ENCODE data around the gene SEMA3A. TPM values are rescaled to one million over a fixed set of nuclear protein-coding genes. Genes with fewer than 3 reads are reported as not detected.

SEMA3A gene
- total and polyA plus RNA-seq, 2 of the 13 experiments (the other 11 are each of a cell fraction or from before 2014, with no cell fraction given), result 0.29 to 1.2 TPM

DNA sequence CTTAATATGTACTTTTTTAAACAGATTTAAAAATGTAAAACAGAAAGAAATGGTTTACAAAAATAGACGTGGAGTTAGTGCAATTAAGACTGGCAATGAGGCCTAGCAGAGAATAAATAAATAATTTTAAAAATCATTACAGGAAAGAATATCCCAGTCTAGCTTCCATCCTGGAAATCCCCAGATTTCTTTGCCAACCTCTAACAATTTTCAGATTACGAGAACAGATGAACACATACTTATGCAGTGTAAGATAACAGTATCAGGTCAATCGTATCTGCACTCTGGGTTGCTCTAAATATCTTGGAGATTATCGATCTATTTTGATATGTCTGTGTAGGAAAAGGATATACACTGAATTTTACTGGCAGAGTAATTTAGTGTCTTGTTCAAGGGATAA is 210.5 kb downstream of the SEMA3A start:
- H3K27ac ChIP-seq (ENCODE audit: extremely low read length, insufficient read depth, low read length), result no peak overlapping the region
- H3K79me2 ChIP-seq (ENCODE audit: insufficient read depth, low read length), result no peaks in the 10 kb centered on the region
- H3K9me3 ChIP-seq (ENCODE audit: low read length), result no peaks in the 10 kb centered on the region
- no peak overlapping the region for H2AFZ ChIP-seq (ENCODE audit: low read length)
- CTCF ChIA-PET (ENCODE audit: low intra/inter-chr PET ratio, low total read pairs), result no interaction called here
- POLR2A ChIA-PET, result no interaction called here
- H3K4me2 ChIP-seq (ENCODE audit: low read depth, low read length), result no peak overlapping the region
- DNase-seq (ENCODE audit: low spot score) (no peak), ATAC-seq (no peak), FAIRE-seq (no peak)
- H3K36me3 ChIP-seq (replicated peaks in 1 of 2; ENCODE audit: control insufficient read depth in 1 of 2, insufficient read depth in 2 of 2, low read length in 2 of 2), result no peaks in the 10 kb centered on the region
- H3K27me3 ChIP-seq (ENCODE audit: control insufficient read depth in 1 of 2, insufficient read depth in 2 of 2, low read length in 2 of 2), result no peaks in the 10 kb centered on the region
- H3K4me3 ChIP-seq (replicated peaks in 1 of 3; ENCODE audit: insufficient read depth in 1 of 3, low read depth in 2 of 3, low read length in 3 of 3), result no peak overlapping the region
- no peaks in the 10 kb centered on the region for H4K20me1 ChIP-seq (ENCODE audit: insufficient read depth, low read length)
- H3K4me1 ChIP-seq (ENCODE audit: insufficient read depth, low read length), result peaks cover 8% of the 10 kb centered on the region; the same call in 1 of the 2 replicates
- no TSS peak for BruUV-seq (replicated peaks)
- 27% methylated on average over 4 of the region's 4 CpGs for WGBS (ENCODE audit: low lambda C conversion rate)
- no peak overlapping the region for H3K9ac ChIP-seq (ENCODE audit: insufficient read depth, low read depth, low read length)
- in situ Hi-C loops (cut with HindIII; ENCODE audit: extremely low pct_ligation_motif_present, low pct_unique_long_range_greater_than_20kb) (no loop called here), intact Hi-C loops (cut with micrococcal nuclease; ENCODE audit: unreplicated experiment) (no loop called here)
- TF ChIP-seq ZNF878 (CRISPR knock-in tag; IDR thresholded peaks at IDR 0.05) (no peak), ZNF605 (CRISPR knock-in tag; IDR thresholded peaks at IDR 0.05) (no peak), NFYC (CRISPR knock-in tag; IDR thresholded peaks at IDR 0.05) (no peak)
- TF ChIP-seq, protein P1, sequence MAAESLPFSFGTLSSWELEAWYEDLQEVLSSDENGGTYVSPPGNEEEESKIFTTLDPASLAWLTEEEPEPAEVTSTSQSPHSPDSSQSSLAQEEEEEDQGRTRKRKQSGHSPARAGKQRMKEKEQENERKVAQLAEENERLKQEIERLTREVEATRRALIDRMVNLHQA (CRISPR knock-in tag; IDR thresholded peaks at IDR 0.05), result no peak

- peaks cover 8% of the 10 kb centered on the region; the same call in 1 of the 2 replicates for H3K4me1 ChIP-seq (ENCODE audit: insufficient read depth, low read length)
- H3K36me3 ChIP-seq (replicated peaks in 1 of 2; ENCODE audit: control insufficient read depth in 1 of 2, insufficient read depth in 2 of 2, low read length in 2 of 2), result no peaks in the 10 kb centered on the region
- no peaks in the 10 kb centered on the region for H3K79me2 ChIP-seq (ENCODE audit: insufficient read depth, low read length)
- in situ Hi-C loops (cut with HindIII; ENCODE audit: extremely low pct_ligation_motif_present, low pct_unique_long_range_greater_than_20kb), result no loop called here
- H3K27me3 ChIP-seq (ENCODE audit: control insufficient read depth in 1 of 2, insufficient read depth in 2 of 2, low read length in 2 of 2), result no peaks in the 10 kb centered on the region
- CTCF ChIA-PET (ENCODE audit: low intra/inter-chr PET ratio, low total read pairs), result no interaction called here
- no peak overlapping the region for H2AFZ ChIP-seq (ENCODE audit: low read length)
- FAIRE-seq (no peak), ATAC-seq (no peak), DNase-seq (ENCODE audit: low spot score) (no peak)
- 27% methylated on average over 1 of the region's 1 CpG for WGBS (ENCODE audit: low lambda C conversion rate)
- H4K20me1 ChIP-seq (ENCODE audit: insufficient read depth, low read length), result no peaks in the 10 kb centered on the region
- no peaks in the 10 kb centered on the region for H3K9me3 ChIP-seq (ENCODE audit: low read length)
- H3K4me3 ChIP-seq (replicated peaks in 1 of 3; ENCODE audit: insufficient read depth in 1 of 3, low read depth in 2 of 3, low read length in 3 of 3), result no peak overlapping the region
- POLR2A ChIA-PET, result no interaction called here
- intact Hi-C loops (cut with micrococcal nuclease; ENCODE audit: unreplicated experiment), result no loop called here
- H3K27ac ChIP-seq (ENCODE audit: extremely low read length, insufficient read depth, low read length), result no peak overlapping the region
- no peak overlapping the region for H3K9ac ChIP-seq (ENCODE audit: insufficient read depth, low read depth, low read length)
- no TSS peak for BruUV-seq (replicated peaks)
- no peak overlapping the region for H3K4me2 ChIP-seq (ENCODE audit: low read depth, low read length)
- TF ChIP-seq ZNF775 (CRISPR knock-in tag; IDR thresholded peaks at IDR 0.05; ENCODE audit: borderline replicate concordance) (no peak), ZNF225 (CRISPR knock-in tag; IDR thresholded peaks at IDR 0.05) (no peak), SIX1 (CRISPR knock-in tag; IDR thresholded peaks at IDR 0.05; ENCODE audit: borderline replicate concordance) (no peak), THAP11 (CRISPR knock-in tag; IDR thresholded peaks at IDR 0.05) (no peak), ZFP90 (CRISPR knock-in tag; IDR thresholded peaks at IDR 0.05; ENCODE audit: borderline replicate concordance) (no peak), ZNF17 (CRISPR knock-in tag; IDR thresholded peaks at IDR 0.05) (no peak), ZNF30 (CRISPR knock-in tag; IDR thresholded peaks at IDR 0.05) (no peak), JARID2 (CRISPR knock-in tag; IDR thresholded peaks at IDR 0.05; ENCODE audit: insufficient replicate concordance) (no peak), ZHX1 (CRISPR knock-in tag; IDR thresholded peaks at IDR 0.05; ENCODE audit: low read depth) (no peak), ZSCAN25 (CRISPR knock-in tag; IDR thresholded peaks at IDR 0.05) (no peak)
- TF ChIP-seq, protein P2, sequence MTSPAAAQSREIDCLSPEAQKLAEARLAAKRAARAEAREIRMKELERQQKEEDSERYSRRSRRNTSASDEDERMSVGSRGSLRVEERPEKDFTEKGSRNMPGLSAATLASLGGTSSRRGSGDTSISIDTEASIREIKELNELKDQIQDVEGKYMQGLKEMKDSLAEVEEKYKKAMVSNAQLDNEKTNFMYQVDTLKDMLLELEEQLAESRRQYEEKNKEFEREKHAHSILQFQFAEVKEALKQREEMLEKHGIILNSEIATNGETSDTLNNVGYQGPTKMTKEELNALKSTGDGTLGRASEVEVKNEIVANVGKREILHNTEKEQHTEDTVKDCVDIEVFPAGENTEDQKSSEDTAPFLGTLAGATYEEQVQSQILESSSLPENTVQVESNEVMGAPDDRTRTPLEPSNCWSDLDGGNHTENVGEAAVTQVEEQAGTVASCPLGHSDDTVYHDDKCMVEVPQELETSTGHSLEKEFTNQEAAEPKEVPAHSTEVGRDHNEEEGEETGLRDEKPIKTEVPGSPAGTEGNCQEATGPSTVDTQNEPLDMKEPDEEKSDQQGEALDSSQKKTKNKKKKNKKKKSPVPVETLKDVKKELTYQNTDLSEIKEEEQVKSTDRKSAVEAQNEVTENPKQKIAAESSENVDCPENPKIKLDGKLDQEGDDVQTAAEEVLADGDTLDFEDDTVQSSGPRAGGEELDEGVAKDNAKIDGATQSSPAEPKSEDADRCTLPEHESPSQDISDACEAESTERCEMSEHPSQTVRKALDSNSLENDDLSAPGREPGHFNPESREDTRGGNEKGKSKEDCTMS (CRISPR knock-in tag; conservative IDR thresholded peaks at IDR 0.05), result no peak
Measured at GRCh38 chr7:83983606-83984005, 211.0 kb downstream of the SEMA3A start.
